Breast epithelium (tissue), 4 donors: Measurements from ENCODE around the gene SRP9. TPM values are rescaled to one million over a fixed set of nuclear protein-coding genes. Genes with fewer than 3 reads are reported as not detected.
"Not testable (repeated sequence)": the region's sequence is repeated elsewhere in the genome, so short reads cannot be mapped to it uniquely, and the experiment has no call there.

Experiments used
- DNase-seq, 2 donors: peaks; one replicate each; pipeline ENCODE4 v3.0.0-alpha.2; 2019; ENCODE audit warnings: low spot score in 2 of 2
- H3K27ac ChIP-seq, 2 donors: fragments of 200-600 bp; sonication (generic) in 1 of 2; one replicate each; pipeline ENCODE4 v1.5.1; 2016 to 2019; ENCODE audit warnings: mild to moderate bottlenecking in 1 of 2
- H3K27me3 ChIP-seq, 2 donors: fragments of 200-600 bp; sonication (generic) in 1 of 2; one replicate each; pipeline versions ENCODE4 v1.5.1 to v1.6.0; 2017 to 2019; ENCODE audit warnings: control low read depth in 1 of 2, mild to moderate bottlenecking in 1 of 2
- H3K36me3 ChIP-seq: fragments of 200-600 bp; one replicate; pipeline ENCODE4 v1.5.1; 2019
- H3K4me1 ChIP-seq, 2 donors: fragments of 200-600 bp; sonication (generic); one replicate each; pipeline ENCODE4 v1.5.1; 2016 to 2019; ENCODE audit warnings: control low read depth in 1 of 2
- H3K4me3 ChIP-seq, 3 donors: fragments of 200-600 bp; sonication (generic); 1 replicate in 2 of 3; 2 replicates in 1 of 3; pipeline ENCODE4 v1.5.1; 2016 to 2019; ENCODE audit warnings: mild to moderate bottlenecking in 3 of 3, moderate library complexity in 2 of 3
- H3K9me3 ChIP-seq, 2 donors: fragments of 200-600 bp; sonication (generic) in 1 of 2; one replicate each; pipeline ENCODE4 v1.5.1; 2016 to 2019; ENCODE audit warnings: control low read depth in 1 of 2
- POLR2A ChIP-seq: fragments of 450-650 bp; IDR thresholded peaks from one replicate; pipeline ENCODE4 v1.6.1; 2016; ENCODE audit warnings: antibody characterized with exemption, mild to moderate bottlenecking, moderate library complexity
- POLR2AphosphoS5 ChIP-seq, 3 donors: sonication (generic); formaldehyde crosslinking; IDR thresholded peaks; one replicate each; pipeline ENCODE4 v1.6.1; 2017; ENCODE audit warnings: antibody characterized with exemption in 3 of 3
- intact Hi-C: fragments of 100-400 bp; cut with DNase I; formaldehyde crosslinking; loops from one replicate; pipeline ENCODE4 v1.15.1; 2023; ENCODE audit warnings: low total_unique reads
- total RNA-seq, 3 donors: library from RNA; depleted of rRNA; stranded (reverse); fragments of >200 nt; gene quantifications; one replicate each; pipeline ENCODE4 v1.1.0, GENCODE V29; 2016
- TF ChIP-seq, protein P1 (sequence below), 3 donors: fragments of 450-650 bp; IDR thresholded peaks; one replicate each; pipeline ENCODE4 v1.5.1; 2016 to 2017; ENCODE audit warnings: antibody characterized with exemption in 3 of 3, mild to moderate bottlenecking in 3 of 3, moderate library complexity in 3 of 3

Gene SRP9
- total RNA-seq, 3 donors from 2014 or later: 168 to 251 (median 205) TPM

DNA sequence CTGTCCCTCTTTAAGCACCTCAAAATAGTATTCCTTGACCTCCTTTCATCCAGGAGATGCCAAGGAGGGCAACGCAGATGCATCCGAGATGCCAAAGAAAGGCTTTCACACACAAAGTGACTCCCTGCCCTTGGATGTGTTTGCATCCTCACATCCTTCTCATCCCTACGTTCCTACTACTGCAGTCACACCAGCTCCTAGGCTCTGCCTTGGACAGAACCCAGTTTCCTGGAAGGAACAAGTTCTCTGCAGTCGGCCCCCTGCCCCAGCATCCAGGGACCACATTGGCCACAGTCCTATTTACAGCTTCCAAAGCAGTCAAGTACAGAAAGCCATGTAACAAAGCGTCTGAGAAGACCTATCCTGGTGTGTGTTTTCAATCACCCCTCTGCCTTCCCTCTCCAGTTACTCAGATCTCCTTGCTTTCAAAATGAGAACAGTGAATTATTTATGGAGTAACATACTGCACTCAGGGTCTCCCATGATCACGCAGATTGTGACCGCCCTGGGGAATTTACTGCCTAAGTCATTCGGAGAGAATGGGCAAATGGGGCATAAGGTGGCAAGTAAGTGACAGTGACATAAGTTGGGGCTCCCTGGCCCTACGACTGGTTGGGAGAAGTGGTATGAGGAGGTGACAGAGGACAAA, 21.8 kb upstream of the SRP9 start:
- Histone ChIP-seq H3K27ac (peak overlapping the region; percentile 83 to 88), H3K27me3 (no peaks in the 10 kb centered on the region), H3K4me1 (peaks cover 6 to 15% of the 10 kb centered on the region in 2 donors), H3K36me3 (no peaks in the 10 kb centered on the region), H3K9me3 (no peaks in the 10 kb centered on the region), H3K4me3 (no peak overlapping the region)
- TF ChIP-seq POLR2A (no peak), POLR2AphosphoS5 (IDR thresholded peaks at IDR 0.05) (no peak)
- TF ChIP-seq, protein P1, sequence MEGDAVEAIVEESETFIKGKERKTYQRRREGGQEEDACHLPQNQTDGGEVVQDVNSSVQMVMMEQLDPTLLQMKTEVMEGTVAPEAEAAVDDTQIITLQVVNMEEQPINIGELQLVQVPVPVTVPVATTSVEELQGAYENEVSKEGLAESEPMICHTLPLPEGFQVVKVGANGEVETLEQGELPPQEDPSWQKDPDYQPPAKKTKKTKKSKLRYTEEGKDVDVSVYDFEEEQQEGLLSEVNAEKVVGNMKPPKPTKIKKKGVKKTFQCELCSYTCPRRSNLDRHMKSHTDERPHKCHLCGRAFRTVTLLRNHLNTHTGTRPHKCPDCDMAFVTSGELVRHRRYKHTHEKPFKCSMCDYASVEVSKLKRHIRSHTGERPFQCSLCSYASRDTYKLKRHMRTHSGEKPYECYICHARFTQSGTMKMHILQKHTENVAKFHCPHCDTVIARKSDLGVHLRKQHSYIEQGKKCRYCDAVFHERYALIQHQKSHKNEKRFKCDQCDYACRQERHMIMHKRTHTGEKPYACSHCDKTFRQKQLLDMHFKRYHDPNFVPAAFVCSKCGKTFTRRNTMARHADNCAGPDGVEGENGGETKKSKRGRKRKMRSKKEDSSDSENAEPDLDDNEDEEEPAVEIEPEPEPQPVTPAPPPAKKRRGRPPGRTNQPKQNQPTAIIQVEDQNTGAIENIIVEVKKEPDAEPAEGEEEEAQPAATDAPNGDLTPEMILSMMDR (IDR thresholded peaks at IDR 0.05): no peak
- intact Hi-C loops: no loop called here
- no peak for DNase-seq

DNA sequence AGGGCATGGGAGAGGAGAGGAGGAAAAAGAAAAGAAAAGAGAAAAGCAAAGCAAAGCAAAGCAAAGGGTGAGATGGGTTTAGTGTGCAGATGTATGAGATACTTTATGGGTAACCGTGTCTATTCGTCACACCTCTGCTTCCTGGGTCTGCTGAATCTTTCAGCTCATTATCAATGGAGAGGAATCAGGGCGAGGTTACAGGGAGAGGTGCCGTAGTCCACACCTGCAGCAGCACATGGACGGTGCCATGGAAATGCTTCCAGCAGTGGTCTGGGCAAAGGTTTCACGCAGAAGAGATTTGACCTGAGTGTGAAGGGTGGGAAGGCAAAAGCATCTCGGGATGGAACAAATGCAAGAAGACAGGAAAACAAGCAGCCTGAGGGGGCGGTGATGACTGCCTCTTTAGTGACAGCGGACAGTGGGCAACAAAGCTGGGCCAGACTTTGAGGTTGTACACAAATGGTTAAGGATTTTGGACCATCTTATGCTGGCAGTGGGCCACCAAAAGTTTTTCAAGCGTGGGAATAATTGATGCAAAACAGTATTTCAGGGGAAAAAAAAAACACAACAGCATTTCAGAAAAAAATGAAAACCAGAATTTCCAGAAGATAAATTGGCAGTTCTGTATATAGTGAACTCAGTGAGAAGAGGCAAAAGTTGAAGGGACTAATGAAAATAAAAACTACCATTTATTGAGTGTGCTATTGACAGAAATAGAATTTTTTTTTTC, 19.5 kb upstream of the SRP9 start:
- no peak for DNase-seq
- TF ChIP-seq POLR2AphosphoS5 (IDR thresholded peaks at IDR 0.05): no peak
- TF ChIP-seq, protein P1 (IDR thresholded peaks at IDR 0.05): no peak
- no peak for TF ChIP-seq POLR2A
- Histone ChIP-seq H3K9me3 (no peaks in the 10 kb centered on the region), H3K27ac (peak overlapping the region; percentile 33 to 39), H3K27me3 (no peaks in the 10 kb centered on the region), H3K4me1 (peaks cover 6 to 12% of the 10 kb centered on the region in 2 donors), H3K4me3 (no peak overlapping the region), H3K36me3 (no peaks in the 10 kb centered on the region)
- intact Hi-C loops: no loop called here

DNA sequence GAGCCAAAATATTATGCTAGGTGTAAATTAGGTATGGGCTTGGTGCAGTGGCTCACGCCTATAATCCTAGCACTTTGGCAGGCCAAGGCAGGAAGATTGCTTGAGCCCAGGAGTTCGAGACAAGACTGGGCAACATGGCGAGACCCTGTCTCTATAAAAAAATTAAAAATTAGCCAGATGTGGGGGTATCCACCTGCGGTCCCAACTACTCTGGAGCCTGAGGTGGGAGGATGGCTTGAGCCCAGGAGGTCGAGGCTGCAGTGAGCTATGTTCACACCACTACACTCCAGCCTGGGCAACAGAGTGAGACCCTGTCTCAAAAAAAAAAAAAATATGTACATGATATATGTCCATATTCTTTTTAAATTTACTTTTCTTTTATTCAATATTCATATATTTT, 17.7 kb upstream of the SRP9 start:
- H3K4me3 ChIP-seq, DNase-seq, intact Hi-C loops, H3K27ac ChIP-seq, H3K27me3 ChIP-seq, H3K9me3 ChIP-seq, H3K36me3 ChIP-seq: not testable (repeated sequence)
- H3K4me1 ChIP-seq: peaks cover 5 to 17% of the 10 kb centered on the region in 2 donors

DNA sequence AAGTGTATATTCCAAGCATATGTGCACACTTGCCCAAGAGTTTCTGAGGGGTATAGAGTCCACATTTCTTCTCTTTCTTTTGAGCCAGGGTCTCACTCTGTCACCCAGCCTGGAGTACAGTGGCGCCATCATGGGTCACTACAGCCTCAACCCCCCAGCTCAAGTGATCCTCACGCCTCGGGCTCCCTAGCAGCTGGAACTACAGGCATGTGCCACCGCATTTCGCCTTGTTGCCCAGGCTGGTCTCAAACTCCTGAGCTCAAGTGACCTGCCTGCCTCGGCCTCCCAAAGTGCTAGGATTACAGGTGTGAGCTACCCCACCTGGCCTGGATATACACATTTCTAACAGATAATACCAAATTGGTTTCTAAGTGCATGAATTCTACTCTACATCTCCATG, 17.1 kb upstream of the SRP9 start:
- TF ChIP-seq POLR2A: no peak
- H3K27me3 ChIP-seq: no peaks in the 10 kb centered on the region
- no peaks in the 10 kb centered on the region for H3K36me3 ChIP-seq
- no peaks in the 10 kb centered on the region for H3K9me3 ChIP-seq
- H3K4me1 ChIP-seq: peaks cover 0 to 12% of the 10 kb centered on the region in 2 donors
- DNase-seq: no peak
- intact Hi-C loops: no loop called here
- H3K27ac ChIP-seq: no peak overlapping the region
- H3K4me3 ChIP-seq: no peak overlapping the region

DNA sequence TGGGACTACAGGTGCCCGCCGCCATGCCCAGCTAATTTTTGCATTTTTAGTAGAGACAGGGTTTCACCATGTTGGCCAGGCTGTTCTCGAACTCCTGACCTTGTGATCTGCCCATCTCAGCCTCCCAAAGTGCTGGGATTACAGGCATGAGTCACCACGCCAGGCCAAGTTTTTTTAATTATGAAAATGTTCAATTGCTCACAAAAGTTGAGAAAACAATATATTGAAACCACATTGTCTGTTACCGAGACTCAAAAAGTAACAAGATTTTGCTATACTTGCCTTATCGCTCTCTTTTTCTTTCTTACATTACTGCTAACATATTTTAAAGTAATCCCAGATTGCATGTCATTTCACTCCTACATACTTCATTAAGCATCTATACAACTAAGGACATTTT, 16.2 kb upstream of the SRP9 start:
- H3K36me3 ChIP-seq, H3K27me3 ChIP-seq, H3K9me3 ChIP-seq, intact Hi-C loops, DNase-seq, H3K4me1 ChIP-seq, H3K4me3 ChIP-seq: not testable (repeated sequence)
- peak in 1 of 3 donors; percentile 28 for TF ChIP-seq POLR2AphosphoS5 (IDR thresholded peaks at IDR 0.05)
- peak overlapping the region in 1 of 2 donors; percentile 67 for H3K27ac ChIP-seq

DNA sequence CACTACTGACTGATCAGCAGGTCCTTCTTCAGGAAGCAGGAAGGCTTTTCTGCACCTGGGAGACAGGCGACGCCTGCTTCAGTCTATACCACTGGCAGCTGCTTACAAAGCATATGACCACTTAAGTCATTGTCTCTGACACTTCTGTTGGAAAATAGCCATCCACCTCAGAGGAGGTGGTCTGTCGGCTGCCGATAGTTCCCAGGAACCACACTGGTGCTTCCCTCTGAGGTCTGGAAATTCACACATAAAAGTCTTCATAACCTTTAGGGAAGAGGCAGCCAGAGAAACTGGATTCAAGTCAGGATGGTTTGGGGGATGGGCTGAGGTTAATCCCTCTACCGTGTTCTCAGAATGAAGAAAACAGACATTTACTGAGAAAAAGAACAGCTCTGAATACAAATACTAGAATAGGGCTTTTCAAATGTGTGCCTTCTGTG, 15.6 kb upstream of the SRP9 start:
- no peaks in the 10 kb centered on the region for H3K27me3 ChIP-seq
- peaks cover 0 to 10% of the 10 kb centered on the region in 2 donors for H3K4me1 ChIP-seq
- no peak overlapping the region for H3K4me3 ChIP-seq
- no peaks in the 10 kb centered on the region for H3K9me3 ChIP-seq
- TF ChIP-seq POLR2A (no peak), POLR2AphosphoS5 (IDR thresholded peaks at IDR 0.05) (no peak)
- TF ChIP-seq, protein P1 (IDR thresholded peaks at IDR 0.05): no peak
- peak overlapping the region; percentile 37 to 67 for H3K27ac ChIP-seq
- no peak for DNase-seq
- H3K36me3 ChIP-seq: no peaks in the 10 kb centered on the region
- intact Hi-C loops: no loop called here
